ENCODE data around the gene U2AF1L4. TPM values are rescaled to one million over a fixed set of nuclear protein-coding genes. Genes with fewer than 3 reads are reported as not detected.

Gene U2AF1L4
- total and polyA plus RNA-seq, 2 donors (not counting 3 experiments of a cell fraction or from before 2014, with no cell fraction given) = 5.6 to 13.5 TPM

GRCh38 chr19:35755550-35756376 lies 10.5 kb upstream of the U2AF1L4 start:
- BruUV-seq (replicated peaks) = no TSS peak
- H3K36me3 ChIP-seq (ENCODE audit: control insufficient read depth in 2 of 2, extremely low read depth in 1 of 2, insufficient read depth in 2 of 2, low read length in 2 of 2) = peaks cover 0 to 13% of the 10 kb centered on the region in 2 experiments
- intact Hi-C loops (cut with micrococcal nuclease) (loop anchor here (5.0 kb wide), 1 partner anchor 108 kb away; the partner anchor contains the start of gene COX6B1), dilution Hi-C loops (cut with MboI; ENCODE audit: extremely low pct_ligation_motif_present, low sequenced_read_pairs) (no loop called here)
- TF ChIP-seq EZH2 (IDR thresholded peaks at IDR 0.05; ENCODE audit: borderline replicate concordance, low read depth, low read length, severe bottlenecking) = no peak
- TF ChIP-seq, protein P1, sequence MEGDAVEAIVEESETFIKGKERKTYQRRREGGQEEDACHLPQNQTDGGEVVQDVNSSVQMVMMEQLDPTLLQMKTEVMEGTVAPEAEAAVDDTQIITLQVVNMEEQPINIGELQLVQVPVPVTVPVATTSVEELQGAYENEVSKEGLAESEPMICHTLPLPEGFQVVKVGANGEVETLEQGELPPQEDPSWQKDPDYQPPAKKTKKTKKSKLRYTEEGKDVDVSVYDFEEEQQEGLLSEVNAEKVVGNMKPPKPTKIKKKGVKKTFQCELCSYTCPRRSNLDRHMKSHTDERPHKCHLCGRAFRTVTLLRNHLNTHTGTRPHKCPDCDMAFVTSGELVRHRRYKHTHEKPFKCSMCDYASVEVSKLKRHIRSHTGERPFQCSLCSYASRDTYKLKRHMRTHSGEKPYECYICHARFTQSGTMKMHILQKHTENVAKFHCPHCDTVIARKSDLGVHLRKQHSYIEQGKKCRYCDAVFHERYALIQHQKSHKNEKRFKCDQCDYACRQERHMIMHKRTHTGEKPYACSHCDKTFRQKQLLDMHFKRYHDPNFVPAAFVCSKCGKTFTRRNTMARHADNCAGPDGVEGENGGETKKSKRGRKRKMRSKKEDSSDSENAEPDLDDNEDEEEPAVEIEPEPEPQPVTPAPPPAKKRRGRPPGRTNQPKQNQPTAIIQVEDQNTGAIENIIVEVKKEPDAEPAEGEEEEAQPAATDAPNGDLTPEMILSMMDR (IDR thresholded peaks at IDR 0.05; ENCODE audit: extremely low read depth in 1 of 2, insufficient read depth in 1 of 2, low read depth in 1 of 2, low read length in 2 of 2) = no peak
- no peak for TF ChIP-seq POLR2A (IDR thresholded peaks at IDR 0.05; ENCODE audit: low read depth, low read length)
- TF ChIP-seq JUN (IDR thresholded peaks at IDR 0.05; ENCODE audit: borderline replicate concordance, insufficient read depth, insufficient read length, low read depth) = no peak
- TF ChIP-seq POLR2AphosphoS5 (IDR thresholded peaks at IDR 0.05; ENCODE audit: insufficient read depth, low read depth, low read length) = no peak
- TF ChIP-seq MYC (IDR thresholded peaks at IDR 0.05; ENCODE audit: low read depth, low read length) = no peak
- TF ChIP-seq, protein P2, sequence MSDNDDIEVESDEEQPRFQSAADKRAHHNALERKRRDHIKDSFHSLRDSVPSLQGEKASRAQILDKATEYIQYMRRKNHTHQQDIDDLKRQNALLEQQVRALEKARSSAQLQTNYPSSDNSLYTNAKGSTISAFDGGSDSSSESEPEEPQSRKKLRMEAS (IDR thresholded peaks at IDR 0.05; ENCODE audit: insufficient read depth, insufficient read length) = no peak
- TF ChIP-seq GATA2 (IDR thresholded peaks at IDR 0.05; ENCODE audit: insufficient read depth, insufficient read length, low read depth, low read length) = no peak
- TF ChIP-seq FOS (IDR thresholded peaks at IDR 0.05; ENCODE audit: borderline replicate concordance, insufficient read depth, low read length) = no peak
- H2AFZ ChIP-seq (ENCODE audit: low read depth, low read length) = no peak overlapping the region
- peaks cover 22% of the 10 kb centered on the region for H3K4me1 ChIP-seq (ENCODE audit: control insufficient read depth, extremely low read depth, insufficient read depth, low read length)
- H3K4me3 ChIP-seq (replicated peaks in 1 of 3; ENCODE audit: insufficient read depth in 1 of 3, low read depth in 1 of 3, low read length in 3 of 3) = no peak overlapping the region
- no peaks in the 10 kb centered on the region for H4K20me1 ChIP-seq (replicated peaks; ENCODE audit: control insufficient read depth, extremely low read depth, insufficient read depth, low read length)
- CTCF ChIA-PET = interaction anchor here (0.9 kb wide), 1 partner anchor 10 kb away, joined by 3 read pairs; the partner anchor contains the start of genes PSENEN and U2AF1L4
- H3K9me3 ChIP-seq (replicated peaks; ENCODE audit: control insufficient read depth, insufficient read depth, low read length) = no peaks in the 10 kb centered on the region
- H3K27ac ChIP-seq (ENCODE audit: insufficient read depth, low read depth, low read length) = no peak overlapping the region
- DNase-seq (ENCODE audit: low read depth, low spot score) (no peak), FAIRE-seq (no peak)
- H3K27me3 ChIP-seq (ENCODE audit: control insufficient read depth in 2 of 2, insufficient read depth in 2 of 2, low read length in 2 of 2) = no peaks in the 10 kb centered on the region
- H3K4me2 ChIP-seq (ENCODE audit: insufficient read depth, low read length) = no peak overlapping the region
- H3K9me1 ChIP-seq (replicated peaks; ENCODE audit: control insufficient read depth, extremely low read depth, insufficient read depth, low read length) = no peaks in the 10 kb centered on the region
- POLR2A ChIA-PET = no interaction called here
- H3K9ac ChIP-seq (replicated peaks; ENCODE audit: extremely low read depth, insufficient read depth, low read length) = no peak overlapping the region
- H3K79me2 ChIP-seq (ENCODE audit: control insufficient read depth, insufficient read depth, low read length) = peaks cover 14% of the 10 kb centered on the region
